Measurements from ENCODE around the gene GRK1.
"Not testable (repeated sequence)": the region's sequence is repeated elsewhere in the genome, so short reads cannot be mapped to it uniquely, and the experiment has no call there.

GRK1 gene

DNA sequence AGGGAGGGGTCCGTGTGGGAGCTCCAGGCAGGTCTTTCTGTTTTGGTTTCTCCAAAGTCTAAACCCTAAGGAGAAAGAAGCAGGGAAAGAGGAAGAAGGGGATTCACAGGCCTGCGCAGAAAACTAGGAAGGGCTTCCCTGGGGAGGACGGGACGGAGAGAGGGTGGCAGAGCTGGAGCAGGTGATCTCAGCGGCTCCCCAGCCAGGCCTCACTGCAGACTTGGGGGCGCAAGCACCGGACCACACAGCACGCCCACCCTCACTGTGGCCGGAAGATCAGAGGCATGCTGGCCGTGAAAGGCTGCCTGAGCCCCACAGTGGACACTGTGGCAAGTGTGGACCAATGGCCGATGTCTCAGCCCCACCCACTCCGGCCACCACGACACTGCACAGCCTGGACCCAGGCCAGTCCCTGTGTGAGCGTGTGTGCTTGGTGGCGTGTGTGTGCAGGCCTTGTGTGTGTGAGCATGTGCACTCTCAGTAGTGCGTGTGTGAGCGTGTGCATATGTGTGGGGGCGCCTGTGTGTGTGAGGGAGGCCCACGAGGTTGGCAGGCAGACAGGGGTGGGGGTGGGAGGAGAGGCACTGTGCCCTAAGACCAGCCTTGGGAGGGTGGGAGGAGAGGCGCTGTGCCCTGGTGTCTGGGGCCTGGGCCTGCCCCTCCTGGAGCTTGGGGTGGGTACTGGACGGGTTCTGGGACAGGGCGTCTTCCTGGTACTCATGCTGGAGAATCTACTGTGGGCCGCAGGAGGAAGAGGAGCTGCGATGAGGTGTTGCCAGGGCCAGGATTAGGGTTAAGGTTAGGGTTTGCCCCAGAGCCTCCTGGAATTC is 76.6 kb downstream of the GRK1 start:
- no peak for DNase-seq (ENCODE audit: low spot score)

GRCh38 chr13:113744197-113745000 is 77.4 kb downstream of the GRK1 start:
- no peak for DNase-seq (ENCODE audit: low spot score)

GRCh38 chr13:113745059-113745458 is 78.0 kb downstream of the GRK1 start:
- DNase-seq (ENCODE audit: low spot score) = no peak

GRCh38 chr13:113745500-113746142 is 78.6 kb downstream of the GRK1 start:
- DNase-seq (ENCODE audit: low spot score) = not testable (repeated sequence)

- no peak for DNase-seq (ENCODE audit: low spot score)
Measured at GRCh38 chr13:113746143-113746525, 79.1 kb downstream of the GRK1 start.

GRCh38 chr13:113746671-113747070 is 79.7 kb downstream of the GRK1 start:
- no peak for DNase-seq (ENCODE audit: low spot score)

- DNase-seq (ENCODE audit: low spot score) = no peak
Measured at GRCh38 chr13:113747291-113747833, 80.3 kb downstream of the GRK1 start.

DNA sequence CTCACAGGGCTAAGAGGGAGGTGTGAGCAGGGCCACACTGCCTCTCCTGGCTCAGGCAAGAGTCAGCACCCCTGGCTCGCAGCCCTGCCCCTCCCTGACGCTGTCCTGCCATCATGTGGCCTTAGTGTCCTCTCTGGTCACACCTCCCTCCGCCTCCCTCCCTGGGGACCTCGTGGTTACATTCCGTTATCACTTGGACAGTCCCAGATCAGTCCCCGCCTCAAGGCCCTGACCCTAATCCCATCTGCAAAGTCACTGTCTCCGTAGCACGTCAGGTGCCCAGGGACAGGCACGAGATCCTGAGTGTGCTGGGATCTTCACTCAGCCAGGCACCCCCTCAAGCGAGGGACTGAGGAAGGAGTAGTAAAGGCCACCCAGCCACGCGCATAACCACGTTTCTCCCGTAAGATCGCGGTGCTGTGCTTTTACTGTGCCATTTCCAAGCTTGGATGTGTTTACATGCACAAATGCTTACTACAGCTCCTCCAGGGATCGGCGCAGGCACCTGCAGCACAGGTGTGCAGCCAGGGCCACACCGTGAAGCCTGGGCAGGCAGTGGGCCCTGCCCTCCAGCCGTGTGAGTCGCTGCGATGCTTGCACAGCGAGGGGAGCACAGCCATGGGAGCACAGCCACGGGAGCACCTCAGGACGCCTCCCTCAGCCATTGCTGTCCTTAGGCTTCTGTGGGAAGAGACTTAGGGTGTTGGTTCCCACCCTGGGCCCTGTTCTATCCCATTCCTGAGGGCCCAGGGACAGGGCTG is 81.3 kb downstream of the GRK1 start:
- DNase-seq (ENCODE audit: low spot score) = no peak

- DNase-seq (ENCODE audit: low spot score) = no peak
Measured at GRCh38 chr13:113748862-113749451, 81.9 kb downstream of the GRK1 start.

GRCh38 chr13:113749507-113749906 is 82.5 kb downstream of the GRK1 start:
- no peak for DNase-seq (ENCODE audit: low spot score)

GRCh38 chr13:113749967-113750366 is 82.9 kb downstream of the GRK1 start:
- DNase-seq (ENCODE audit: low spot score) = no peak

DNA sequence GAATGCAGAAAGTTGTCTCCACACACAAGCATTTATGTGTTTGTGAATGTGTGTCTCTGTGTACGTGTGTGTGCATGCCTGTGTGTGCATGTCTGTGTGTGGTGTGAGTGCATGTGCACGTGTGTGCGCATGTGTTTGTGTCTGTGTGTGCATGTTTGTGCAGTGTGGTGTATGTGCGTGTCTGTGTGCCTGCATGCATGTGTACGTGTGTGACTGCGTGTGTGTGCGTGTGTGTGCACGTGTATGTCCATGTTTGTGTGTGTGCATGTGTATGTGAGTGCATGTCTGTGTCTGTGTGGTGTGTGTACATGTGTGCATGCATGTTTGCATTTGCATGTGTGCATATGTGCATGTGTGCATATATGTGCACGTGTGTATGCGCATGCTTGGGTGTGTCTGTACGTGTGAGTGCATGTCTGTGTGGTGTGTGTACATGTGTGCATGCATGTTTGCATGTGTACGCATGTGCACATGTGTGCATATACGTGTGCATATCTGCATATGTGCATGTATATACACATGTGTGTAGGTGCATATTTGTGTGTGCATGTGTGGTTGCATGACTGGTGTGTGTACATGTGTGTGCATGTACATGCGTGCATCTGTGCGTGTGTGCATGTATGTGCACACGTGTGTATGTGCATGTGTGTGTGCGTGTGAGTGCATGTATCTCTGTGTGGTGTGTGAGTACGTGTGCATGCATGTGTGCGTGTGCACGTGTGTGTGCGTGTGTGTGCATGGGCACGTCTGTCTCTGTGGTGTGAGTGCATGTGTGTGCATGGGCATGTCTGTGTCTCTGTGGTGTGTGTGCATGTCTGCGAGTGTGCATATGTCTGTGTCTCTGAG is 83.8 kb downstream of the GRK1 start:
- no peak for DNase-seq (ENCODE audit: low spot score)

DNA sequence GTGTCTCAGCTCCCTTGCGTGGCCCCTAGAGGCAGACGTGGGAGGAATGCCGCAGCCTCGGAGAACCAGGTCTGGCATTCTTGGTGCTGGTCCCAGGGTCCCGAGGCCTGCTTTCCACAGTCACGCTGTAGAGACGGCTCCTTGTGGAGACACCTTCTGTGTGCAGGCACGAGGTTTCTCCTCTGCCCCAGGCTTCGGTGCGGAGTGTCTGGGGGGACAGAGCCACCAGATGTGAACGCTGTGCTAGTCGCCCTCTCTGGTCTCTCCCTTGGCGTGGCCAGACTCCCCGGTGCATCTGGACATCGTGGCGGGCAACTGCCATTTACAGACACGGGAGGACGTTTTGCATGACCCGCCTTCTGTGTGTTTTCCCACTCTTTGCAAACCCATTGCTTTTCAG is 84.5 kb downstream of the GRK1 start:
- DNase-seq (ENCODE audit: low spot score) = no peak

- DNase-seq (ENCODE audit: low spot score) = not testable (repeated sequence)
Measured at GRCh38 chr13:113752211-113752986, 85.4 kb downstream of the GRK1 start.

DNA sequence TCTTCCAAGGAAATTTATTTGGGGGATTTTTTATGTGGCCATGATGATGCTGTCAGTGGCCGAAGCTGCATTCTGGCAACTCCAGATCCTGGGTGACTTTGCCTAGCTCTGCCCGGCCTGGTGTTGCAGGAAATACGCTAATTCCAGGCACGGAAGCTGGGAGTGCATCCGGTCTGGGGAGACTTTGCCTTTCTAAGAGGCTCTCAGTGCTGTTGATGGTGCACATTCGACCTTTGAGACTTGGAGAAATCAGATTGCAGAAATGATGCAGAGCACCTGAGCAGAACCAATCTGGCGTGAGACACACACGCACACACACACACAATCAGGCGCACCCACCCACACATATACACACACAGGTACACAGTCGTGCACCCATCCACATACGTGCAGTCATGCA is 86.2 kb downstream of the GRK1 start:
- DNase-seq (ENCODE audit: low spot score) = no peak

- DNase-seq (ENCODE audit: low spot score) = no peak
Measured at GRCh38 chr13:113754242-113754641, 87.2 kb downstream of the GRK1 start.

GRCh38 chr13:113754691-113755090 is 87.7 kb downstream of the GRK1 start:
- DNase-seq (ENCODE audit: low spot score) = no peak

DNA sequence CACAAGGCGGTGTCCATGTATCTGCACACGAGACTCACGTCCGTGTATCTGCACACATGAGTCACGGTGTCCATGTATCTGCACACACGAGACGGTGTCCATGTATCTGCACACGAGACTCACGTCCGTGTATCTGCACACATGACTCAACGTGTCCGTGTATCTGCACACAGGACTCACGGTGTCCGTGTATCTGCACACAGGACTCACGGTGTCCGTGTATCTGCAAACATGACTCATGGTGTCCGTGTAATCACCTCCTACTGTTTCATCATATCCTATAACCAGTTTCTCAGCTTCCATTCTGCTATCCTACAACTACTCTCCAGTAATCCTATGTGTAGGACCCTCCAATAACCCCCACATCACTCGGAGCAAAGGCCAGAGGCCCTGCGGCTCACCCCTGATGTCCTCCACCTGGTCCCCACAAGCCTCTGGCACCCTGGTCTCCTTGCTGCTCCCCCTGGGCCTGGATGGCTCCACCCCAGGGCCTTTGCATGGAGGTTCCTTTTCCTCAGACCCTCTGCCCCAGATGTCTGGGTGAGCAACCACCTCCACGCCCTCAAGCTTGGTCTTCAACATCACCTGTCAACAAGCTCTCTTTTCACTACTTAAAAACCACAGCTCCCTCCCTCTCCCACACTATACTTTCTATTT is 89.5 kb downstream of the GRK1 start:
- no peak for DNase-seq (ENCODE audit: low spot score)
